HL-60/S4 treated with phorbol 12-myristate 13-acetate at 8.2 ng/mL for 4 days and 3 days (cell line): ENCODE results near the gene DUS3L.

ENCODE experiments used
- in situ Hi-C: fragments of 300-500 bp; cut with MboI; formaldehyde crosslinking; loops from 2 replicates; pipeline ENCODE4 v1.15.0; 2022; ENCODE audit warnings: low sequenced_read_pairs

DUS3L gene

DNA sequence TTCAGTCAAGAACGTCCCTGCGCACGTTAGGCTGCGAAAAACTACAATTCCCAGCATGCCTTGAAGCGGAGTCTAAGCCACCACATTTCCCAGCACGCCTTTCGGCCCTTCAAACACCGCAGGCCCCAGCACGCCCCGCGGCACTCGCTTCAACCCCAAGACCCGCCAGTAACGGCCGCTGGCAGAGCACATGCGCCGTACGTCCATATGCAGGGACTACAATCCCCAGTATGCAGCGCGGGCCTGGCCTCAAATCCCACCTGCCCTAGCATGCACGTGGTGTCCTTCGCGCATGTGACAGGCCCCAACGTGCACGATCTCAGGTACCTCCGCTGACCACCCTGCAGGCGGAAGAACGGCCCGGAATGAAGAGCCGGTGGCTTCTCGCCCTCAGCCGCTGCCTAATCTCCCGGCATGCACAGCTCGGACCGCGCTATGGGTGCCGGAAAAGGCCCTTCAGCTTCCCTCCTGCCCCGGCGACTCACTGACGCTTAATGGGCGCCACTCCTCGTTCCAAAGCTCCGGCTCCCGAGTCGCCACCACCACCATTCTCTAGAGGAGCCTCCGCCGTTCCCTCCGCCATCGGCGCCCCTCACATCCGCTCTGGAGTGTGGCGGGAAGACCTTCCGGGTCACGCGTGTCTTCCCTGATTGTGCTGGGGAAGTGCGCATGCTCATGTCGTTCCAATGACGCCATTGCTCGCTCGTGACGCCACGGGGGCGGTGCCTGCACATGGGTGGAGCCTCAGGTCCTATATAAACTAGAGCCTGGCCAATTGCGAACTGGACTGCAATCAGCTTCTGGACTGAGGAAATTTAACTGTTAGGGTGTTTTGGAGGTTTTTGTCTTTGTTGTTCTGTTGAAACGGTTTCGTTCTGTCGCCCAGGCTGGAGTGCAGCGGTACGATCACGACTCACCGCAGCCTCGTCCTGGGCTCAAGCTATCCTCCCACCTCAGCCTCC is at the start of gene DUS3L:
Gene DUS3L, minus strand, starts transcription at position 605 of the 962 bp plus-strand sequence. Its CDS starts 22 bp downstream, at position 583.
- in situ Hi-C loops = no loop called here

DNA sequence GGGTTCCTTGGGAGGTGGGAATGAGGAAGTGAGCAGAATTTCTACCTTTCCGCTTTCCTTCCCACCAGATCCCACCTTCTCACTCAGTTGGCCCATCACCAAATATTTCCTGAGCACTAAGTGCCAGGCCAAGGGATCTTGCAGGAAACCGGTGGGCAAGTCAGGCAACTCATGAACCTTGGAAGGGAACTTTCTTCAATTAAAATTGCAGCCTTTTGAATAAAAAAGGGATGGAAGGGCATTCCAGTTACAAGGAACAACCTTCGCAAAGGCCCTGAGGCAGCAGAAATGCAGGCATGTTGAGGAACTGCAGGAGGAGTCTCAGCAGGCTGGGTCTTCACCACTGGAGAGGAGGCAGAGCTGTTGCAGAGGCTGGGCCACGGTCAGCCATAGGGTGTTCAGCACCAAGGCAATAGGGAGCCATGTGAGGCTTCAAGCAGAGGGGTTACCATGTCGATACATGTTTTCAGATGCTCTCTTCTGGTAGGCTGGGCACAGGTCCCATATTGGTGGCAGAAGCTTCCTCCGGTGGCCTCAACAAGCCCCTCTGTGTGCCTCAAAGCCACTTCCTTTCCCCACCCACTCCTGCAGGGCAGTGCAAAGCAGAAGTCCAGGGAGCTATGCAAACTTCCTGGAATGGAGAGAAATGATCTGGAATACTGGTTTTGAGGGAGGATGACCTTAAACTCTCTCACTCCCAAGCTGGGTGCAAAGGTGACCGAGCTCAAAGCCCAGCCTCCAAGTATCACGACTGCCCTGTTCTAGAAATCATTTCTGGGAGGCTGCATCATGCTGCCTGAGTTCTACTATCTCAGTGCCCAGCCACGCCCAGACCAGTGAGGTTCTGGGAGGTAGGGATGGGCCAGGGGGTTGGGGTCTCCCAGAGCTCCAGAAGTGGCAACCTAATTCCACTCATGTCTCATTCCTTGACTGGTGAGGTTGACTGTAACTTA is 48.4 kb upstream of the DUS3L start, which contains the start of gene FUT6:
Gene FUT6, minus strand, starts transcription at position 638 of the 953 bp plus-strand sequence. CDS start 7,135 bp downstream, outside the sequence.
- in situ Hi-C loops = no loop called here

- in situ Hi-C loops = no loop called here
Observed at GRCh38 chr19:5838353-5839064, 47.5 kb upstream of the DUS3L start.

DNA sequence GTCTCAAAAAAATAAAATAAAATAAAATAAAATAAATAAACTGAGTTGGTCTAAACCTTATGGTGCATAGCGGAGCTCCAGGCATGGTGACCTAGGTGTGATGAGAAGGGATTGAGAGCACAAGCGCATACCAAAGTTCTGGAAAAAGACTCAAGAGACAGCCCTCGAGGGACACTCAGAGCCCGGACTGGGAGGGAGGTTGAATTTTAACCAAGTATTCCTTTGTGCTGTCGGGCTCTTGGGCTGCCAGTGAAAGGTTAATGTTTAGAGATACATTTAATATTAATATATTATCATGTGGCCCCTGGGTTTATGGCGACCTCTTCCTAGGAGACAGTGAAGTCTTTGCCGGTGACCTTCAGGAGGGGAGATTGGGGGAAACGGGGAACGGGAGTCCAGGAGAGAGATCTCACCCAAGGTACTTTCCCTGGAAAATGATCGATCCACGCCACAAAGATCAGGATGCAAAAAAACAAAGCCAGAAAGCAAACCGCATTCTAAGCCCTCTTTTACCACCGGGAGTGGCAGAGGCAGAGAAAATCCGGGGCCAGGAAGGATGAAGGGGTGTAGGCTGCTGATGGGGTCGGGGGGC is 46.9 kb upstream of the DUS3L start:
- in situ Hi-C loops = no loop called here

DNA sequence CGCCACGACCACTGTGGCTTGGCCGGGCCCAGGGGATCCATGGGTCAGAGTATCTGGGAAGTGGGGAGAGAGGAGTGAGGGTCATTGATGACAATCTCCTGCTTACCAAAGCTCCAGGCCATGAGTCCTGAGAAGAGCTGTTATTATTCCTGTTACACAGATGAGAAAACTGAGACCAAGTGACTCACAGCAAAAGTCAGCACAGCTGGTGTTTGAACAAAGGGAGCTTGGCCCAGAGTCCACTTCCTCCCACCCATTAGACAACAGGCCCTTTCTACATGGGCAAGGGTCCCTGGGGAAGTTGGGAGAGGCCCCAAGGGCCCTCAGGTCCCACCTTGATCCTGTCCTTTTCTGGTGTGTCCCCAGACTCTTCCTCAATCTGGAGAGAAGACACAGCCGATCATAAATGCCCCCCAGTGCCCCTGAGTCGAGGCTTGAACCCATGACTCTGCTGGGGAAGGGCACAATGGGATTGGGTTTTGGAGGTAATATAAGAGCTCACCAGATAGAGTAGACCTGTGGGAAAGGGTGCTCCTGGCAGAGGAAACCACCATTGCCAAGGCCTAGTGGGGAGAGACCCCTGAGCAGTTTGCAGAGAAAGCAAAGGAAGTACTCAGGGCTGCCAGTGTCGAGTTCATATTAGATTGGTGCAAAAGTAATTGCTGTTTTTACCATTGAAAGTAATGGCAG is 41.7 kb upstream of the DUS3L start:
- in situ Hi-C loops = no loop called here

GRCh38 chr19:5832061-5832460 is 41.1 kb upstream of the DUS3L start:
- in situ Hi-C loops = no loop called here

DNA sequence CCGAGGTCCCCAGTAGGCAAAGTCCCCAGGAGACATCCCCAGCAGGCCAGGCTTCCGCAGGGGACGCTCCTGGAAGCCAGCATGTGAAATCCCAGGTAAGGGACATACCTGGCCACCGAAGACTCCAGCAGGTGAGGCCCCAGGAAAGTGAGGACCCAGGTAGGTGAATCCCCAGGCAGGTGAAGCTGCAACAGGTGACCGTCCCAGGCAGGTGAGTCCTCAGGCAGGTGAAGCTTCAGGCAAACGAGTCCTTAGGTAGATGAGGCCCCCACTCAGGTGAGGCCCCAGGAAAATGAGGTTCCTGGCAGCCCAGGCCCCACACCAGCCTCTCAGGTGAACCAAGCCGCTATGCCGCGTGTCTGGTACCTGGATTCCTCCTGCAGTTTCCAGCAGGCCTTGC is 40.2 kb upstream of the DUS3L start:
- in situ Hi-C loops = no loop called here

- in situ Hi-C loops = no loop called here
Observed at GRCh38 chr19:5829567-5830310, 38.8 kb upstream of the DUS3L start.

- in situ Hi-C loops = no loop called here
Observed at GRCh38 chr19:5828661-5829566, 38.0 kb upstream of the DUS3L start.

GRCh38 chr19:5827891-5828660 is 37.1 kb upstream of the DUS3L start:
- in situ Hi-C loops = no loop called here

- in situ Hi-C loops = no loop called here
Observed at GRCh38 chr19:5827342-5827890, 36.5 kb upstream of the DUS3L start.

DNA sequence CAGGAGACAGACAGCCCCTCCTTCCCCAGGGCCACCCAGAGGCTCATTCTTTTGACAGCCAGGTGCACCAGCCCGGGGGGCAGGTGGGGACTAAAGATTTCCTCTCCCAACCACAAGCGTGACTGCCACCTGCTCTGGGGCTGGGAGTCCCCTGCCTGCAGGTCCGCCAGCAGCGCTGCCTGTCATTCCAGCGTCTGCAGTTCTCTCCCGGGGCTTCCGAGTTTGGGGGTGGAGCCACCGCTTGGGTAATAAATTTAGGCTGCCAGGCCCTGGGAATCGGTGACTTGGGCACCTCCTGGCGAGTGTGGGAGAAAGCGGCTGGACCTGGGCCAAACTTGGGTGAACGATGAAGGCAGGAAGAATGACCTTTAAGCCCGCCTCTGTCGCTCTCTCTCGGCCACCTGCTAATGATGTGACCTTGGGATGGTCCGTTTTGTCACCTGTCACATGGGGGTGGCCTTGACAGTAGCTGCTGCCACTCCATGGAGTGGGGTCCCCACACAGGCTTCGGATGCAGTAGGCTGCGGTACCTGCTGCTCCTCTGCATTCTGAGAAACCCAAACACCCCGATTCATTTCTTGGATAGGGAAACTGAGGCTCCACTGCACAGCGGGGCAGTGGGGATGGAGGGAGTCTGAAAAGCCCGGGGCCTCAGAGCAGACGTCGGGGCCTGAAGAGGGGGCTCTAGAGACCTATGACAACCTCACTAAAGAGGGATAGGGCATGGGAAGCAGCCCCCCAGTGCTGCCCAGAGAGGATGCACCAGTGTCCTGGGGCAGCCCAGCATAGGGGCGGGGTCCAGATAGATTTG is 35.8 kb upstream of the DUS3L start:
- in situ Hi-C loops = no loop called here

DNA sequence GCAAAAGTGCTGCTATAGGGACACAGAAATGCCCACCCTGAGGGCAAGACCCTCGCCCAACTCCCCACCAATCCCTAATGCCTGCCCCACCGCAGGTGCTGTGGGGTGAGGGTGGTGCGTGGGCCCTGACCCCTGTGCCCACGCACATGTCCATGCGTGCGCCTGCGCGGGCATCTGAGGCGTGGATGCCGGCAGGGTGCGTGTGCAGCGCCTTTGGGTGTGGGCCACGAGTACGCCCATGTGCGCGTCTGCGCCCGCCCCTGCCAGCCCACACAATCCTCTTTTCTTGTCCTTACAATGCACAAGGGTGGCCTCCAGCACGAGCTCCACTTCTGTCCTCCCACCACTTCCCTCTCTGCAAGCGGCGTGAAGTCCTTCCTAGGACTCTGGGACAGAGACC is 34.2 kb upstream of the DUS3L start:
- in situ Hi-C loops = no loop called here

- in situ Hi-C loops = no loop called here
Observed at GRCh38 chr19:5824751-5825150, 33.8 kb upstream of the DUS3L start.

- in situ Hi-C loops = no loop called here
Observed at GRCh38 chr19:5823579-5824281, 32.8 kb upstream of the DUS3L start.
